PFSK-1 (cell line): Measurements from ENCODE around the gene PANK2.

Source experiments
- POLR2AphosphoS5 ChIP-seq: IDR thresholded peaks from 2 replicates; pipeline ENCODE4 v1.6.1; 2012; ENCODE audit warnings: low read depth, mild to moderate bottlenecking, control low read depth, low read length, moderate library complexity
- TAF1 ChIP-seq: IDR thresholded peaks from 2 replicates; pipeline ENCODE4 v1.6.1; 2012; ENCODE audit warnings: low read length, control low read depth, borderline replicate concordance; ENCODE audit not compliant: insufficient read depth

GRCh38 chr20:3848565-3848964, 40.6 kb upstream of the PANK2 start:
- TF ChIP-seq TAF1, result no peak
- no peak for TF ChIP-seq POLR2AphosphoS5
